Hindlimb muscle (tissue), 1 donor: ENCODE results near the gene CES2. TPM values are rescaled to one million over a fixed set of nuclear protein-coding genes. Genes with fewer than 3 reads are reported as not detected.
"Not testable (repeated sequence)": the region's sequence is repeated elsewhere in the genome, so short reads cannot be mapped to it uniquely, and the experiment has no call there.

ENCODE experiments used
- DNase-seq: peaks from one replicate; pipeline ENCODE4 v3.0.0-alpha.2; 2013
- polyA plus RNA-seq: library from polyadenylated mRNA; unstranded; fragments of 120-200 nt; gene quantifications from one replicate; pipeline ENCODE4 v1.2.1, GENCODE V29; 2013; ENCODE audit not compliant: insufficient read length

Gene CES2
- polyA plus RNA-seq, 1 donor = 28.6 TPM

DNA sequence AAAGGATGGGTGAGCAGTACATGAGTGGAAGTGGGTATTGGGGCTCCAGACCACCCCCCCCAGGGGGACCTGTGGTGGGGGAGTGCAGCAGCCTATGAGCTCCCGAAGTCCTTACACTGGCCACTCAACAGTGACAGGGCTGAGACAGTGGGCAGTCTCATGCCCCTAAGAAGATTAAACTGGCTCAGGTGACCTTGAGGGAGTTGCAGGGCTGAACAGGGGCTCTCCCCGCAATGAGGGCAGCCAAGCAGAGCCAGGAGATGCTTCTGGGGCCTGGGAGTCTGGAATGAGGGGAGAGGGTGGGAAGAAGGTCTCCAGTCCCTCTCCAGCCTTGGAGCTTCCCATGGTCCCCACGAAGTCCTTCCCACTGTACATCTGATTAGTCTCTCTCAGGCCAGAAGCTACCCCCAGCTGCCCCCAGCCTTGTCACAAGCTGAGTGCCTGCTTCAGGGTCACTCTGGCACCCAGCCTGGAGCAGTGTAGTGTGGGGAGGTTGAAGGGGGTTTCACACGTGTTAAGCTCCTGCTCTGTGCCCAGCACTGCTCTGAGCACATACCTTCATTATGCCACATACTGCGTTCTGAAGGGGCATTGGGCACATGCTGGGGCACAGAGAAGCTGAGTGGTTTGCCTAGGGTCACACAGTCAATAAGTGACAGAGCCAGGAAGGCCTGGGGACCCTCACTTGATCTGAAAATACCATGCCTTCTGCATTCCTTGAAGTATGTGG lies 15.6 kb upstream of the CES2 start:
- DNase-seq = no peak

DNA sequence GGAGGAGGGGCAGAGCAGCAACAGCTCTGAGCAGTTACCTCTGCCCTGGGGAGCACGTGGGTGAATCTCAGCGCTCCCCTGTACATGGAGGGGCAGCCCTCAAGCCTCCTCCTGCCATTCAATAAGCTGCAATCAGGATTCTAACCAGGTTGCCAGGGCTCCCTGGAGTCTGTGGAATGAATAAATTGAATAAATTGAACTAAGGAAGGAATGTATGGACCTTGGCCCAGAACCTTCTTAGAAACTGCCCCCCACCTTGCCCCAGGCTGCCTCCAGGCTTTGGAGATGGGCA lies 15.1 kb upstream of the CES2 start:
- no peak for DNase-seq

DNA sequence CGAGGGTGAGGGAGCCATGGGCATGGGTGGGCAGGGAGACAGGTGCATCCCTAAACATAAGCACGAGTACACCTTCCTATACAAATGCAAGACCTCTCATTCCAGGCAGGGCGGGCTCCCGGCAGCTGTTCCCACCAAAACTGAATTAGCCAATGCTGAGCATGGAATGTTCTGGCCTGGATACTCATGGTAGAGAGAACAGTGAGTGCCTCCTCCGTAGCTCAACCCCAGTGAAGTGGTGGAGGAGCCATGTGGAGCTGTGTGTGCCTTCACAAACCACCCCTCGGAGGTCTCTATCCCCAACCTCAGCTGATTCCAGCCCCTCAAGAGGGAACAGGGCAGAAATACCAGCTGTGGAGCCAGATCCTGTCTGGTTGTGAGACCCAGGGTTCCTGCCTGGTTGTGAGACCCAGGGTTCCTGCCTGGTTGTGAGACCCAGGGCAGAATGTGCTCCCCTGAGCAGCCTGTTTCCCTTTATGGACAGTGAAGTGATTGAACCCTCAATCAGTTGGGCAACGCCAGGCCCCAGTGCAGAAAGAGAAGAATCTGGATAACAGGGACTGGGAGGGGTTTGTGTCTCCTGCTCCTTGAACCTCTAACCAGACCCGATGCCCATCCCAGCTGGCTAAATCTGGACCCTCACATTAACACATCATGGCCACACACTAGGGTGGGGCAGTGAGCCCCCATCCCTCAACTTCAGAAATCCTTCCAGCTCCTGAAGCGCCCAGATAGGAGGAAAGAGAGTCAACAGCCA lies 14.2 kb upstream of the CES2 start:
- no peak for DNase-seq

DNA sequence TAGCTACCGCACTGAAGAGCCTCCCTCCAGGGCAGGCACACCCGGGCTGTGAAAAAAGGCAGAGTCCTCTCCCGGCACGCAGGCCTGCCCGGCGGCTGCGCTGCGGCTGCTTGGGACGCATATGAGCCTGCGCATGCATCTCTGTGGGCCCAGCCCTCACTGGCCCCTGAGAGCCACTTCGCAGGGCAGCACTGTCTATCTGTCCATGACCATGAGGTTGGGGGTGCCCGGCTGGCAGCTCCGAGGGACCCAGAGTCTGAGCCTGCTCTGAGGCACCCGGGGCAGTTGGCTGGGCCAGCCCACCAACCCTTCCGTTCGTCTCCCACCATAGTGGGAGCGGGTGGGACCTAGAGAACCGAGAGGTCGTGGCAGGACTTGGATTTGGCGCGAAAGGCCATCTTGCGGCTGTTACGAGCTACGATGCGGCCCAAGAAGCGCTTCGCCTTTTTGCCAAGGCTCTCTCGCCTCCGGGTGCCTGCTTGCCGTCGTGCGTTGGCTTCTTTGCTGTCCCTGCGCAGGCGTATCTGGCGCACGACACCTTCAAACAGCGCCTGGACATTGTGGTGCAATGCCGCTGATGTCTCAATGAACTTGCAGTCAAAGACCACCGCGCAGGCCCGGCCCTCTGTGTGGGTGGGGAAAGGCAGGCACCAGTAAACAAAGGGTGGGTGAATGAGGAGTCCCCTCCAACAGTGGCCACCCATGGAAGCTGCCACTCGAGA lies 13.4 kb upstream of the CES2 start:
- no peak for DNase-seq

DNA sequence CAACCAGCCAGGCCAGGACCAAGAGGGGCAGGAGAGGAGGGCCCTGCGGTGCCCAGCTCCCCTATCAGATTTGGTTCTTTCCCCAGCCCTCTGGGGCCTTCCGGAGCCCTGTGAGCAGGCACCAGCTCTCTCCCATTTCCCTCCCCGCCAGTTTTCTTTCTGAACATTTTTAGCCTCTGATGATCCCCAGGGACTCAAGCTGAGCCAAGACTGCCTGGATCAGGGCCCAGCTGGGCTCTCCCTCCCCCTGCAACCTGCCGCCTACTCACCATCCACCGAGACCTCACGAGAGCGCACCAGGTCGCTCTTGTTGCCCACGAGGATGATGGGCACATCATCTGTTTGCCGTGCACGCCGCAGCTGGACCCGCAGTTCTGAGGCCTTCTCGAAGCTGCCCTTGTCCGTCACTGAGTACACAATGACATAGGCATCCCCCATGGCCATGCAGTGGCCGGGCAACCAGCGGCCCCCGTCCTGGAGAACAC lies 12.0 kb upstream of the CES2 start:
- no peak for DNase-seq

DNA sequence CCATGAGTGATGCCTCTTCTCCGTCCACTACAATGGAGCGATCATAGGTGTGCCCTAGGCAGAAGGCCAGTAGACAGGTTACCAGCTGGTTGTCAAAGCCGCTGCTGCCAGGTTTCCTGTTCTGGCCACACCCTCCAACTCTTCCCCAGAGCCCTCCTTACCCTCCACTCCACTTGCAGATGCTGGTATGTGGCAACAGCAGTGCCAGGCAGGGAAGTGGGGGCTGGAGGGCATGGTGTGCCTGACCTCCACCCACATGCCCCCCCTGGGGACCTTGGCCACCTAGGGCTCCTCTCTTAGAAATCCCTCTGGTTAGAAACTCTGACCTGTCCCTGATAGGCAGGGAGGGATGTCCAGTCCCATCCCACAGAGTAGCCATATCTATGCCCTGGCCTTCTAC lies 11.4 kb upstream of the CES2 start:
- DNase-seq = no peak

DNA sequence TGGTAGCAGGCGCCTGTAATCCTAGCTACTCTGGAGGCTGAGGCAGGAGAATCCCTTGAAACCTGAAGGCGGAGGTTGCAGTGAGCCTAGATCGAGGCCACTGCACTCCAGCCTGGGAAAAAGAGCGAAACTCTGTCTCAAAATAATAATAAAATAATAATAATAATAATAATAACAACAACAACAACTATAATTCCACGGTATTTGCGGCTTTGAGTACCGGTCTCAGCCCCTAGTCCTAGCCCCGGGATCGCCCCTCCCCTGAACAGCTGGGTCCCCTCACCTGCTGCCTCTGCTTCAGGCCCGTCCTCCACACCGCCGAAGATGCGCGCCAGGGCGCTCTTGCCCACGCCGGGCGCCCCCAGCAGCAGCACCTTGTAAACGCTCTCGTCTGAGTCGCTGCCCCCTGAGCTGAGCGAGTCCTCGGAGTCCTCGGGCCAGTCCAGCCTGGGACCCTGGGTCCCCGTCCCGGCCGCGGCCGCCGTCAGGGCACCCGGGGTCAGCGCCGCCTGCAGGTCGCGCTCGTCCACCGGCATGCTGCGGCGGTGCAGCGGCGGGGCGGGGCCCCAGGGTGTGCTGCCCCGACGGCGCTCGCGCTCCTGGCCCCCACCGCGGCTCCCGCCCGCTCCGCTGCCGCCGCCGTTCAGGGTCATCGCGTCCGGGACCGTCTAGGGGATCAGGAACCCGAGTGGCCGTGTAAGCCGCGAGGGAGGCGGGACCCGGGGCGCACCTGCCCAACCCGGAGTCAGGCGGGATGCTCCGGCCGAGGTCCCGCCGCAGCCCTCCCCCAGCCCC lies 10.6 kb upstream of the CES2 start:
- no peak for DNase-seq

DNA sequence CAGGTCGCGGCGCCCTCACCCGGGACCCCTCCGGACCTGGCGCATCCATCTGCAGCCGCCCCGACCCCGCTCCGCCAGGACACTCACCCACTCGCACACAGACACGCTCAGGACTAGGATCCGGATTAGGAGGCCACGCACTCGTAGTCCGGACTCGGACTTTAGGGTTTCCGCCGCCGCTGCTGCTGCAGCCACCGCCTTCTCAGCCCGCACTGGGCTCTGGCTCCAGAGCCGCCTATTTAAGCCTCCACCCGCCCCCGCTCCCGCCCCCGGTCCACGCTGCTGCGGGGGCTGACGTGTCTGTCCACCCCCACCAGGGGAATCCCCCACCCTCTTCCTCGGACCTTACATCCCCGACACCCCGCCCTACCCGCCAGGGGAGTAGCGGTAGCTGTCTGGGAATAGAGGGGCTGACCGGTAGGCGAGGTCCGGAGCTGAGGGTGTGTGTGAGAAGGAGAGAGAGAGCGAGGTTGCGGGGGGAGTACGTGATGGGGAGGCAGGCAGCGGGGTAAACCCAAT lies 9.9 kb upstream of the CES2 start, which contains the start of gene RRAD:
TSS of gene RRAD (minus strand) at position 214 of the 519 bp plus-strand sequence. CDS start 356 bp downstream, outside the sequence.
- DNase-seq = no peak

DNA sequence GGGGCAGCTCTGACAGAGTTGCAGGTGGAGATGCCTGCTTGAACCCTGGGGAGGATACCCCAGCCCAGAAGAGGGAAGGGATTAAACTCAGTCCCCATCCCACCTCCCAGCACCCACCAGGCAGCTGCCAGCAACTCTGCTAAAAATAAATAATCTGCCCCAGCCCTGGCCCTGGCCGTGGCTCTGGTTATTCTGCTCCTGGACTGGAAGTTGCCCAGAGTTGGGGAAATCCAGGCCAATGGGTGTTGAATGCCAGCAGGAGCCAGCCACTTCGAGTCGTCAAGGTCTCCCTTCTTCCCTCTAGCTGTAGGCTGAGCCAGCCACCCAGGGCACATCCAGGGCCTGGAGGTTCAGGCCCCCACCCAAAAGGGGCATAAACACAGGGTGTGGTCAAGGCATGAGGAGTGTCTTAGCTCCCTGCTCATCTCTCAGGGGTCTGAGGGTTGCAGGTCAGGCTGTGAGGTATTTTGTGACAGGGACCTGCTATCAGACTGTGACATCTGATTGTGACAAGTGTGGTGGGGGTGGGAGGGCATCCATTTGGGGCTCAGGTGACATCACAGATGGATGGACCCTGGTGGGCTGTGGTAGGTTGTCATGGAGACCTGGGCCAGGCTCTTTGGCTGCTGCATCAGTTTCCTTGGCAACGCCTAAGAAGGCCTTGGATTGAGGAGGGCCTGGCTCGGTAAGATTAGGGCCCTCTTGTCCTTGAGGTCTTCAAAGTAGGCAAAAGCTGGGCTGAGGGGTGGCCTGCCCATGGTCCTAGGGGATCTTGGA lies 9.0 kb upstream of the CES2 start:
- no peak for DNase-seq

DNA sequence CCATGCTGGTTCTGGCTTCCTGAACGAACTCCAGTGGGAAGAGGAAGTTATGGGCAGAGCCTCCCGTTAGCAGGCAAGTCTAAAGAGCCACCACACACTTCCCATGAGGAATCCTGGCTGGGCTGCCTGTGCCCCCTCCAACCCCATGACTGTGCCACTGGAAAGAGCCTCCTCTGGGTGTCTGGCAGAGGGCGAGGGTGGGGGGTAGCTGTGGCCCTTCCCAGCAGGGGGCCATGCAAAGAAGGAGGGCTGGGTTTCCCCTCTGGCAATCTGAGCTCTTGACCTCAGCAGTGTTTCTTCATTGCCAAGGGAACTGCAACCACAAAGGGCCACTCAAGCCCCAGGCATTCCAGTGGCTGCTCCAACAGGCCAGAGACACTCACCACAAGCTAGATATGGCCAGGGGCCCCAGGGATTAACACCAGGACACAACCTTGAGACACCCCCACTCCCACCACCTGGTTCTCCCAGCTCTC lies 8.3 kb upstream of the CES2 start:
- no peak for DNase-seq

DNA sequence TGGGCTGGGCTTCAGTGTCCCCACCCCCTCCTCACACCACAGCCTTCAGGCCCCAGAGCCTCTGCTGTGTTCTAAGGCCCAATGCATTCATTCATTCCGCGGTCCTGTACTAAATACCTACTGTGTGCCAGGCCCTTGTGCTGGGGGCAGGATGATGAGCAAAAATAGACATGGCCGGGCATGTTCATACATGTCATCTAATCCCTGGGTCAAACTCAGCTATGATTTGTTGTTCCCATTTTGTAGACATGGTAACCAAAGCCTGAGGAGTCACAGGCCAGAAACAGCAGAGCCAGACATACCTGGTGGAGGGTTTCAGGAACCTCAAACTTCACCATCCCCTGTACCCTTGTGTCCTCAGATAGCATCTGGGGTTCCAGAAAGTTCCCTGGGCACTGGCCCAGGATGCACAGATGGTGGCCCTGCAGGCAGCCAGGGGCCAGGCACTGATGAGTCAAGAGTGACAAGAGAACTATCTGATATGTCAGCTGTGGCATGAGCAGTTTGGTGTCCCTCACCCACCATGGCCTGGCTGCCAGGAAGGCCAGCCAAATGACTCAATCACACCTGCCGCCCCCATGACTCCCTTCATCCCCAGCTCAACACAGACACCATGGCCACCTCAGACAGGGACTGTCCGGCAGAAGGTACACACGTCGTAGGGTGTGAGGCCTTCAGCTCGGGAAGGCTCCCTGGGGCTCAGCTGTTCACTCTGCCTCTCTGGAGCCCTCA lies 7.2 kb upstream of the CES2 start:
- DNase-seq = no peak

DNA sequence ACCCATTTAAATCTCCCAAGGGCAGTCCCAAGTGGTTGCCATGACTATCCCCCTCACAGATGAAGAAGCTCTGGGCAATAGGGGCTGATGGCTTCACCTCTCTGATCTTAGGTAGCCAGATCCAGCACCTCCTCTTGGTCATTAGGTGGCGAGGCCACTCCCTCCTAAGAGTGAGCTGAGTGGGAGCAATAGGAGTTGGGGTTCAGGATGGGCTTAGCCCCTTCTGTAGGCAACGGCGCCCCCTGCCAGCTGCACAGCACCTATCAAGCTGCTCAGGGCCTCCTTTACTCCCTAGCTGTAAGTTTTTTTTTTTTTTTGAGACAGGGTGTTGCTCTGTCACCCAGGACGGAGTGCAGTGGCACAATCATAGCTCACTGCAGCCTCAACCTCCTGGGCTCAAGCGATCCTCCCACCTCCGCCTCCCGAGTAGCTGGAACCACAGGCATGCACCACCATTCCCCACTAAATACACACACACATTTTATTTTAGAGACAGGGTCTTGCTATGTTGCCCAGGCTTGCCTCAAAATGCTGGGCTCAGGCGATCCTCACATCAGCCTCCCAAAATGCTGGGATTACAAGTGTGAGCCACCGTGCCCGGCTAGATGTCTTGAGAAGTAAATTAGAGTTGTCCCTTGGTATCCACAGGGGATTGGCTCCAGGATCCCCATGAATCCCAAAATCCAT lies 6.5 kb upstream of the CES2 start:
- no peak for DNase-seq

DNA sequence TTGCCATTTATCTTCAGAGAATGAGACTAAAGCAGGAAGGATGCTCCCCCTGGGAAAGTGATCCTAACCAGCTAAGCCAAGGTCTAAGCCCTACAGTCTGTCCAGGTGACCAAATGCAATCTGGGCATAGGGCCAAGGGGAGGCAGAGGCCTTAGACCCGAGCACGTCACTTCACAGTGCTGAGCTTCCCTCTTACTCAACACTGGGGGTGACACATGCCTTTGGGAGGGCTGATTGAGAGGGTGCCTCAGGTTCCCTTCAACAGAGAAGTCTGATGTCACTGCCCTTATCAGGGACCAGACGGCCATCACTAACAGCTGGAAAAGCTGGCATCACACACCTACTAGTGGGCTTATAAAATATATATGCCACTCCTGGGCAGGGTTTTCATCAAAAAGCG lies 5.1 kb upstream of the CES2 start:
- DNase-seq = no peak

DNA sequence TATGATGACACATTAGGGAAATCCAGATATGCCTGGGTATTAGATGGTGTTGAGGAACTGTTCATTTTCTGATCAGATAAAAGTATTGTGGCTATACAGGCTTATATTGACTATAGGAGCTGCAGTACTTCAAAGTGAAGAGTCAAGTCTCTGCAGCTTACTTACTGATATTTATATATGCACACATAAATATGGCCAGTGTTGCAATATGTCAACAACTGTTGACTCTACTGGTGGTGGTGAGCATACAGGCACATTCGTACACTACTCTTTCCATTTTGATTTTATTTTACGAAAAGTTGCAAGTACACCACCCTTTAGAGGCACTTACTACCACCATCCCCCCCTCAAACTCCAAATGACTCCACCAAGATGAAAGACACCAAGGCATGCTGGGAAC lies 3.7 kb upstream of the CES2 start:
- no peak for DNase-seq

DNA sequence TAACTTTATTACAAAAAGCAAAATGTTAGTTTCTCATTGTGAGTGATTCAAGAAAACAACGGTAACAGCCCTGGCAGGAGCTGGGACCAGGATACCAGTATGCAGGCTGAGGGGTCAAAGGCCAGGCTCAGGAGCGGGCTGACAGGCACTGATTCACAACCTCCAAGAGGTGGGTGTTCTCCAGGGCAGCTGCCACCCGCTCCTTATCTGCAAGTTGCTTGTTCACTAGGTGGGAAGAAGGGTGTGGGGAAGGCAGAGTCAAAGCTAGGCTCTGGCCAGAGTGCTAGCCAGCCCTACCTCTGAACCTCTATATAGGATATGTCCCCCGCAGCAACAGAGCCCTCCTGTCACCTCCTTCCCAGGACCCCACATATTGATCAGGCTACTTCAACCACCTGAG lies 3.2 kb upstream of the CES2 start:
- no peak for DNase-seq

DNA sequence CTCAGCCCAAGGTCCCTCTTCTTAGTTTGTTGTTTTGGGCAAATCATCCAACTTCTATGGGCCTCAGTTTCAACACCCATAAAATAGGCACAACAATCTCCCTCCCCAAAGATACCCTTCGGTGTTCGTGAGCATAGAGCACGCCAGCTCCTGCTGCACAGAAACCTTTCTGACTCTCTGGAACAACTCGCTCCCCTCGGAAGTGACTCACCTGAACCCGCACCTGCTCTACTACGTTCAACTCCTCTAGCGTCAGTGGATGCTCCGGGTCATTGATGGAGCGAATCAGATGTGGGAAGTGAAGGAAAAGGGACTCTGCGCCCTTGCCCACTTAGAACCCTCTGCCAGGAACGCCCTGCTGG lies 1.6 kb upstream of the CES2 start:
- no peak for DNase-seq

DNA sequence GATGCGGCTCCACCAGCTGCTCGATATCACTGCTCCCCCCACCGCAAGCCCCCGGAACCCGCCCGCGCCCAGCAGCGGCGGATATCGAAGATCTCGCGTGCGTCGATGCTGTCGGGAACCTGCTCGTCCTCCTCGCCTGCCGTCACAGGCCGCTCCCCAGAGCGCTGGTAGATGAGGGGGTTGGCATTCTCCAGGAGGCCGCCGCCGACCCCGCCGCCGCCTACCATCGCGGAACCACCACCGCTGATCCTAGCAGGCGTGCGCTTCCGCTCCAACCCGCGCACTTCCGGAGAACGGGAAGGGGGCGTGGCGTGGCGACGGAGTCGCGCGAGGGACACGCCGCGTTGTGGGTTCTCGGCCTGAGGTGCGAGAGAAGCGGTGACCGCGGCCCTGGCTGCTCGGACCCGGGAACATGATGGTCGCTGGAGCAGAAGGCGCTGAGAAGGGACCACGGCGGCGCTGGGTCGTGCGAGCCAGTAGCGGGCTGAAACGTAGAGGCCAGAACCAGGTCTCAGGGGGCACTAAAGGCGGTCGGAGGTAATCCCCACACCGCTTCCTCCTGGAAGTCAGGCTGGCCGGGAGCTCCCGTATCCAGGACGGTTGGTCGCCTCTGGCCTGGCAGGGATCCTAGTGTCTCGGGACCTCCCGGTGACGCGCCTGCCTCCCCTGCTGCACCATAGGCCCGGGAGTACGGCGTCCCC lies 1.0 kb upstream of the CES2 start, which contains the start of gene CIAO2B:
TSS of gene CIAO2B (minus strand) at position 265 of the 701 bp plus-strand sequence. CDS start at position 227, 38 bp downstream.
- peak; percentile 97 for DNase-seq

DNA sequence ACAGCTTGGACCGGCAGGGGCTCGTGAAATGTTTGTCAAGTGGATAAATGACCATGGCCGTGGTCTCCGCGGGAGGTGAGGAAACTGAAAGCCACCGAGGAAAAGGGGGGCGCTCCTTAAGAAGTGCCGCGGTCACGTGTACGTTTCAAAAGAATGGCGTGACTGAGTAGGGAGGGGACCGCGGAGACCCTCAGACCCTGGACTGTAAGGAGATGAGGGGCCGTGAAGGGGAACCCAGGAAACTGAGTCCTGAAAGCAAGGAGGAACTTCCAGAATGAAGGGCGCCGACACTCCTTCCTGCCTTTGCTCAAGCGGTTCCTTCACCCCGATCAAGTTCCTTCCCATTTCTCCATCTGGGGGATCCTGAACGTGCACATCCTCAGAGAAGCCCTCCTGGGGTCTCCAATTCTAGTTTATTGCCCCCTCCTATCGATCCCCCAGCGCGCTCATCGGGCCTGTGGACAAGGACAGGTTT lies 440 bp upstream of the CES2 start:
- DNase-seq = not testable (repeated sequence)

DNA sequence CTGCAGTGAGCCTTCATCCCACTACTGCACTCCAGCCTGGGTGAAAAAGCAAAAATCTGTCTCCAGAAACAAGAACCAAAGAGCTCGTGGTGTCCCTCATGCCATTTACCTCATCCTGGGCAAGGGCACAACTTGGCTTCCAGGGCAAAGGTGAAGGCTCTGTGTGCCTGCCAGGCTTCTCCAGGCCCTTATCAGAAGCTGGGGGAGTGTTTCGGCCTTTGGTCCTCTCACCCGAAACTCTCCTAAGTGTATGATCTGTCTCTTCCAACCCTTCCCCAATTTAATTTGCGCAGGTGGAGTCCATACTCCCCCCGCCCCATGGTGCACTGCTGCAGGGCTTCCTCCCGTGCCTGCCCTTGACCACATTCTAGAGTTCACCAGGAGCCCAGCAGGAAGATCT lies 1.1 kb downstream of the CES2 start:
- no peak for DNase-seq
